ENCODE data around the gene TMEM250.

The TMEM250 gene

DNA sequence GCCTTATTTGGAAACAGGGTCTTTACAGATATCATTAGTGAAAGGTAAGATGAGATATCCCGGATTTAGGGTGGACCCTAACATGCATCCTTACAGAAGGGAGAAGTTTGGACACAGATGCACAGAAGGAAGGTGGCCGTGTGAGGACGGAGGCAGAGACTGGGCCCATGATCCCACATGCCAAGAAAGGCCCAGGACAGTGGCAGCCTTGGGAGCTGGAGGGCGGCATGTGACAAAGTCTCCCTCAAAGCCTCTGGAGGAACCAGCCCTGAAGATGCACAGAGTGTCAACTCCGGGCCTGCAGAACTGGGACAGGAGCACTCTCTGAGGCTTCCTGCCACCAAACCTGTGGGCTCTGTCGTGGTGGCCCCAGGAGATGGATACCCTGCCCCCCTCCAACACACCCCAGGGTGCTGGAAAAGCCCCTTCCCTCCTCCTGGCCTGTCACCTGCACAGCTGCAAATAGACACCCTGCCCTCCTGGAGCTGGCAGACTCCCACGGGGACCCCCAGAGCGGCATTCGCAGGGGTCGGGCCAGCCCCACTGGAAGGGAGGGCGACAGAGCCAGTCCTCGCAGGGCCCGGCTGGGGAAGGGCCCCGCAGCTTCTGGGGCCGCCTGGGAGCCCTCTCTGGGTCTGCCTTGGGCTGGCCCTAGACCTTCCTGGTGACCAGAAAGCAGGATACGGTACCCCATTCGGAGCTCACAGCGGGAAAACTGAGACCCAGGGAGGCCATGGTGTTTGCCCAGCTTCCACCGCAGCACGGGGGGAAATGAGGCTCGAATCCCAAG, 31.5 kb downstream of the TMEM250 start:
- Histone ChIP-seq H2BK15ac (ENCODE audit: low read depth, poor library complexity, severe bottlenecking) (no peak overlapping the region), H3K27ac (ENCODE audit: low read length, poor library complexity, severe bottlenecking) (no peak overlapping the region), H3K27me3 (ENCODE audit: control insufficient read depth in 1 of 2, insufficient read depth in 1 of 2, low read length in 2 of 2) (no peaks in the 10 kb centered on the region), H3K36me3 (ENCODE audit: control insufficient read depth in 1 of 2, insufficient read depth in 2 of 2, low read depth in 1 of 2, low read length in 2 of 2) (peaks cover 0 to 66% of the 10 kb centered on the region in 2 experiments), H3K4me3 (ENCODE audit: insufficient read depth in 1 of 2, low read depth in 1 of 2, low read length in 2 of 2) (peak overlapping the region in 1 of 2 experiments; percentile 14), H3K9me3 (ENCODE audit: control insufficient read depth, low read length) (no peaks in the 10 kb centered on the region), H2AK5ac (ENCODE audit: low read length, severe bottlenecking) (no peak overlapping the region), H3K23ac (ENCODE audit: low read length in 2 of 2) (no peak overlapping the region), H2AFZ (ENCODE audit: low read depth, low read length) (no peak overlapping the region), H3K4ac (ENCODE audit: low read depth in 1 of 2, low read length in 2 of 2) (no peak overlapping the region), H4K91ac (ENCODE audit: low read length) (no peak overlapping the region), H3K18ac (ENCODE audit: low read depth in 1 of 2, low read length in 2 of 2) (peak overlapping the region in 1 of 2 experiments; percentile 13), H2BK120ac (ENCODE audit: low read depth, low read length) (no peak overlapping the region), H3K4me2 (ENCODE audit: low read length, poor library complexity, severe bottlenecking) (no peak overlapping the region), H2BK12ac (ENCODE audit: low read length in 2 of 2) (no peak overlapping the region), H2BK5ac (ENCODE audit: low read depth, low read length, poor library complexity, severe bottlenecking) (no peak overlapping the region), H3K9ac (ENCODE audit: low read length) (no peak overlapping the region), H3K79me1 (replicated peaks; ENCODE audit: low read length, poor library complexity, severe bottlenecking) (peaks cover 32% of the 10 kb centered on the region), H4K8ac (ENCODE audit: low read length) (no peak overlapping the region), H3K14ac (ENCODE audit: low read length in 2 of 2) (no peak overlapping the region), H3K4me1 (ENCODE audit: control insufficient read depth, insufficient read depth, low read depth, low read length) (peaks cover 48% of the 10 kb centered on the region)
- DNase-seq, result no peak
- WGBS, result 91% methylated on average over 21 of the region's 21 CpGs

DNA sequence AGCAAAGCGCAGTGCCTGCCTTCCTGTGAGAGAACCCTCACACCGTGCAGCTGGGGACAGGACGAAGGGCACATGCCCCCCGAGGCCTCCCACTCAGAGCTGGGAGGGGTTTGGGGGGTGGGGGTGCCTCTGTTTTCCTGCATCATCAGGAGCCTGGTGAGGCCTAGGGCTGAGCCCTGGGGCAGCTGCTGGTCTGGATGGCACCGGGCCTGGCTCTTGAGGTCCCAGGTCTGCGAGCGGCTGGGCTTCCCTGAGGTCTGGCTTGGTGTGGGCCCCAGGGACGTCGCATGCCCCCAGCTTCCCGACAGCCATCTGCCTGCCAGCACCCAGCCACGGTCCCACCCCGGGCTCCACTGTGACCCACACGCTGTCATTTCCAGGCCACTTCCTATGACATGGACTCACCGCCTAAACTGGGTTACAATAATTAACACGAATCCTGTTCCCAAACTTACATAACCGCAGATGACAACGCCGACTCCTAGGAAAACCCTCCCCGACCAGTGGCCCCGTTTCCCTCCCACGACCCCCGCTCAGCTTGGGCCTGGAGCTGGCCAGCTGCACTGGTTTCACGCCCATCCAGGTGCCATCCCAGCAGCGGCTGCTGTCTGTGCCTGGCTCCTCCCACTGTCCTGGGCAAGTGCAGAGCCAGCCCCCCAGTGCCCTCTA, 32.3 kb downstream of the TMEM250 start:
- WGBS, result 93% methylated on average over 24 of the region's 24 CpGs
- Histone ChIP-seq H3K9me3 (ENCODE audit: control insufficient read depth, low read length) (no peaks in the 10 kb centered on the region), H3K27ac (ENCODE audit: low read length, poor library complexity, severe bottlenecking) (no peak overlapping the region), H2BK12ac (ENCODE audit: low read length in 2 of 2) (no peak overlapping the region), H3K4me1 (ENCODE audit: control insufficient read depth, insufficient read depth, low read depth, low read length) (peaks cover 40% of the 10 kb centered on the region), H2AFZ (ENCODE audit: low read depth, low read length) (no peak overlapping the region), H3K36me3 (ENCODE audit: control insufficient read depth in 1 of 2, insufficient read depth in 2 of 2, low read depth in 1 of 2, low read length in 2 of 2) (peaks cover 0 to 70% of the 10 kb centered on the region in 2 experiments), H2BK5ac (ENCODE audit: low read depth, low read length, poor library complexity, severe bottlenecking) (no peak overlapping the region), H3K4ac (ENCODE audit: low read depth in 1 of 2, low read length in 2 of 2) (no peak overlapping the region), H3K14ac (ENCODE audit: low read length in 2 of 2) (no peak overlapping the region), H3K9ac (ENCODE audit: low read length) (no peak overlapping the region), H2BK120ac (ENCODE audit: low read depth, low read length) (no peak overlapping the region), H3K27me3 (ENCODE audit: control insufficient read depth in 1 of 2, insufficient read depth in 1 of 2, low read length in 2 of 2) (no peaks in the 10 kb centered on the region), H3K4me3 (ENCODE audit: insufficient read depth in 1 of 2, low read depth in 1 of 2, low read length in 2 of 2) (no peak overlapping the region), H4K8ac (ENCODE audit: low read length) (no peak overlapping the region), H2AK5ac (ENCODE audit: low read length, severe bottlenecking) (no peak overlapping the region), H2BK15ac (ENCODE audit: low read depth, poor library complexity, severe bottlenecking) (no peak overlapping the region), H3K18ac (ENCODE audit: low read depth in 1 of 2, low read length in 2 of 2) (no peak overlapping the region), H3K23ac (ENCODE audit: low read length in 2 of 2) (no peak overlapping the region), H3K79me1 (replicated peaks; ENCODE audit: low read length, poor library complexity, severe bottlenecking) (peaks cover 34% of the 10 kb centered on the region), H4K91ac (ENCODE audit: low read length) (no peak overlapping the region), H3K4me2 (ENCODE audit: low read length, poor library complexity, severe bottlenecking) (no peak overlapping the region)
- DNase-seq, result no peak

DNA sequence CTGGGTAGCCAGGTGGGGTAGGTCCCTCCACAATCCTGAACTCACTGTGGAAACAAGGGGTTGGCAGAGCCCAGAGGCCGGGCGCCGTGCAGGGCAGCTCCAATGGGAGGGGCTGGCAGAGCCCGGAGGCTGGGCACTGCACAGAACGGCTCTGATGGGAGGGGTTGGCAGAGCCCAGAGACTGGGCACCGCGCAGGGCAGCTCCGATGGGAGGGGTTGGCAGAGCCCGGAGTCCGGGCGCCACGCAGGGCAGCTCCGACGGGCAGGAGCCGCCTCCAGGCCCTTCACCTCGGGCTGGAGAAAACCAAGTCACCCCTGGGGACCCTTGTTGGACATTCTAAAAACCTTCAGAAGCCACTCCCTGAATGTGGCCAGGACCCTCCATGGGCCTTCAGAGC, 32.9 kb downstream of the TMEM250 start:
- Histone ChIP-seq H3K27ac (ENCODE audit: low read length, poor library complexity, severe bottlenecking) (no peak overlapping the region), H3K27me3 (ENCODE audit: control insufficient read depth in 1 of 2, insufficient read depth in 1 of 2, low read length in 2 of 2) (no peaks in the 10 kb centered on the region), H3K79me1 (replicated peaks; ENCODE audit: low read length, poor library complexity, severe bottlenecking) (peaks cover 38% of the 10 kb centered on the region), H2BK5ac (ENCODE audit: low read depth, low read length, poor library complexity, severe bottlenecking) (no peak overlapping the region), H3K36me3 (ENCODE audit: control insufficient read depth in 1 of 2, insufficient read depth in 2 of 2, low read depth in 1 of 2, low read length in 2 of 2) (peaks cover 0 to 71% of the 10 kb centered on the region in 2 experiments), H3K14ac (ENCODE audit: low read length in 2 of 2) (no peak overlapping the region), H2BK120ac (ENCODE audit: low read depth, low read length) (no peak overlapping the region), H3K4me1 (ENCODE audit: control insufficient read depth, insufficient read depth, low read depth, low read length) (peaks cover 40% of the 10 kb centered on the region), H3K4me3 (ENCODE audit: insufficient read depth in 1 of 2, low read depth in 1 of 2, low read length in 2 of 2) (no peak overlapping the region), H4K91ac (ENCODE audit: low read length) (no peak overlapping the region), H3K23ac (ENCODE audit: low read length in 2 of 2) (no peak overlapping the region), H2BK12ac (ENCODE audit: low read length in 2 of 2) (no peak overlapping the region), H3K4ac (ENCODE audit: low read depth in 1 of 2, low read length in 2 of 2) (no peak overlapping the region), H2BK15ac (ENCODE audit: low read depth, poor library complexity, severe bottlenecking) (no peak overlapping the region), H3K9ac (ENCODE audit: low read length) (no peak overlapping the region), H3K18ac (ENCODE audit: low read depth in 1 of 2, low read length in 2 of 2) (no peak overlapping the region), H3K4me2 (ENCODE audit: low read length, poor library complexity, severe bottlenecking) (no peak overlapping the region), H4K8ac (ENCODE audit: low read length) (no peak overlapping the region), H2AK5ac (ENCODE audit: low read length, severe bottlenecking) (no peak overlapping the region), H2AFZ (ENCODE audit: low read depth, low read length) (no peak overlapping the region), H3K9me3 (ENCODE audit: control insufficient read depth, low read length) (no peaks in the 10 kb centered on the region)
- 95% methylated on average over 16 of the region's 16 CpGs for whole genome bisulfite sequencing
- DNase-seq, result no peak

DNA sequence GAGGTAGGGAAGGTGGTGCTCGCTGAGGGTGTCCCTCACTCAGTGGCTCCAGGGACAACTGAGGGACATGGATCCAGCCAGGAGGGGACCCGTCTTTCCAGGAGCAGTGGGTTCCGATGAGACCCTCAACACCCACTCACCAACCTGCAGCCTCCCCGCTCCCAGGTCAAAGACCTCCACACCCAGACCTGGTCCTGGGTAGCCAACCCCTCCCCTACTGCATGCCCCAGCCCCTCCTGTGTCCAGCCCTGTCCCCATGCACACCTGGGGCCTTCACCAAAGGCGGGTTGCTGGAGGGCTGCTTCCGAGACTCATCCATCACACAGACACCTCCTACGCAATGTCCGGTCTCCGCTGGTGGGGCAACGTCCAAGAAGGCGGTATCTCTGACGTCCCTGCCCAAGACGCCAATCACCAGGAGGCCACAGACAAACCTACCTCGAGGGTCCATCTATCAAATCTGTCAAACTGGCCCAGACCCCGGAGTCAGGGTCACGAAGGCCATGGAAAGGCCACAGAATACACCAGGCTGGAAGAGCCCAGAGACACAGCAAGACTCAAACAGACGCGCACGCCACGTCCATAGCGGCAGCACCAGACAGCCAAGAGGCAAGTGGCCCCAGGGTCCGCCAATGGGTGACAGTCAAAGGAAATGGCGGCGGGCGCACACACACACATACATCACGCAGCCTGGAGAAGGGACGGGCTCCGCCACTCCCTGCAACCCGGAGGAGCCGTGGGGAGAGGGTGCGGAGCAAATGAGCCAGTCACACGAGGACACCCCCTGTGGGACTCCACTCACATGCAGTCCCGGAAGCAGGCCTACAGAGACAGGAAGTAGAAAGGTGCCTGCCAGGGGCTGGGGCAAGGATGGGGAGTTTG, 34.4 kb downstream of the TMEM250 start:
- WGBS, result 94% methylated on average over 33 of the region's 33 CpGs

More for the DNA sequence above, 34.4 kb downstream of the TMEM250 start:
- Histone ChIP-seq H3K79me1 (replicated peaks; ENCODE audit: low read length, poor library complexity, severe bottlenecking) (peaks cover 43% of the 10 kb centered on the region), H3K27me3 (ENCODE audit: control insufficient read depth in 1 of 2, insufficient read depth in 1 of 2, low read length in 2 of 2) (no peaks in the 10 kb centered on the region), H3K4me2 (ENCODE audit: low read length, poor library complexity, severe bottlenecking) (no peak overlapping the region), H2BK5ac (ENCODE audit: low read depth, low read length, poor library complexity, severe bottlenecking) (no peak overlapping the region), H3K4me1 (ENCODE audit: control insufficient read depth, insufficient read depth, low read depth, low read length) (peaks cover 41% of the 10 kb centered on the region), H2BK12ac (ENCODE audit: low read length in 2 of 2) (no peak overlapping the region), H3K14ac (ENCODE audit: low read length in 2 of 2) (no peak overlapping the region), H3K4ac (ENCODE audit: low read depth in 1 of 2, low read length in 2 of 2) (no peak overlapping the region), H3K9me3 (ENCODE audit: control insufficient read depth, low read length) (no peaks in the 10 kb centered on the region), H3K23ac (ENCODE audit: low read length in 2 of 2) (no peak overlapping the region), H2AFZ (ENCODE audit: low read depth, low read length) (no peak overlapping the region), H3K36me3 (ENCODE audit: control insufficient read depth in 1 of 2, insufficient read depth in 2 of 2, low read depth in 1 of 2, low read length in 2 of 2) (peaks cover 0 to 78% of the 10 kb centered on the region in 2 experiments), H2BK120ac (ENCODE audit: low read depth, low read length) (no peak overlapping the region), H3K27ac (ENCODE audit: low read length, poor library complexity, severe bottlenecking) (no peak overlapping the region), H2AK5ac (ENCODE audit: low read length, severe bottlenecking) (no peak overlapping the region), H3K4me3 (ENCODE audit: insufficient read depth in 1 of 2, low read depth in 1 of 2, low read length in 2 of 2) (no peak overlapping the region), H3K9ac (ENCODE audit: low read length) (no peak overlapping the region), H3K18ac (ENCODE audit: low read depth in 1 of 2, low read length in 2 of 2) (no peak overlapping the region), H2BK15ac (ENCODE audit: low read depth, poor library complexity, severe bottlenecking) (no peak overlapping the region), H4K8ac (ENCODE audit: low read length) (no peak overlapping the region), H4K91ac (ENCODE audit: low read length) (no peak overlapping the region)
- DNase-seq, result no peak
